ENCODE data around the gene PRKCZ.
A peak's percentile ranks its signal among the peaks of the same experiment; 100 is the strongest.

Gene PRKCZ

GRCh38 chr1:2016123-2016522, 34.1 kb upstream of the PRKCZ start:
- Histone ChIP-seq H3K27me3 (ENCODE audit: control insufficient read depth, insufficient read depth, low read length) (peaks cover 42% of the 10 kb centered on the region), H3K9me3 (ENCODE audit: control insufficient read depth, insufficient read depth, low read depth, low read length) (no peaks in the 10 kb centered on the region), H3K9ac (ENCODE audit: low read length) (no peak overlapping the region), H3K36me3 (ENCODE audit: control insufficient read depth, insufficient read depth, low read length) (no peaks in the 10 kb centered on the region), H3K4me3 (ENCODE audit: low read depth, low read length) (no peak overlapping the region), H3K27ac (ENCODE audit: low read depth, low read length) (no peak overlapping the region), H3K4me1 (ENCODE audit: control insufficient read depth, insufficient read depth, low read length) (peaks cover 11% of the 10 kb centered on the region)

GRCh38 chr1:2018217-2019171, 31.7 kb upstream of the PRKCZ start:
- Histone ChIP-seq H3K27ac (ENCODE audit: low read depth, low read length) (no peak overlapping the region), H3K9me3 (ENCODE audit: control insufficient read depth, insufficient read depth, low read depth, low read length) (no peaks in the 10 kb centered on the region), H3K9ac (ENCODE audit: low read length) (no peak overlapping the region), H3K4me1 (ENCODE audit: control insufficient read depth, insufficient read depth, low read length) (peaks cover 11% of the 10 kb centered on the region), H3K4me3 (ENCODE audit: low read depth, low read length) (peak overlapping the region; percentile 53), H3K36me3 (ENCODE audit: control insufficient read depth, insufficient read depth, low read length) (no peaks in the 10 kb centered on the region), H3K27me3 (ENCODE audit: control insufficient read depth, insufficient read depth, low read length) (peaks cover 55% of the 10 kb centered on the region)

GRCh38 chr1:2019172-2019543, 31.1 kb upstream of the PRKCZ start, which contains the start of gene GABRD:
Gene GABRD (plus strand): TSS chr1:2019345. CDS start chr1:2019424, 79 bp downstream.
- H3K36me3 ChIP-seq (ENCODE audit: control insufficient read depth, insufficient read depth, low read length): no peaks in the 10 kb centered on the region
- H3K4me1 ChIP-seq (ENCODE audit: control insufficient read depth, insufficient read depth, low read length): peaks cover 11% of the 10 kb centered on the region
- peaks cover 55% of the 10 kb centered on the region for H3K27me3 ChIP-seq (ENCODE audit: control insufficient read depth, insufficient read depth, low read length)
- no peak within 1 kb of the TSS for H3K9ac ChIP-seq (ENCODE audit: low read length)
- H3K4me3 ChIP-seq (ENCODE audit: low read depth, low read length): peak within 1 kb of the TSS; percentile 53
- no peaks in the 10 kb centered on the region for H3K9me3 ChIP-seq (ENCODE audit: control insufficient read depth, insufficient read depth, low read depth, low read length)
- H3K27ac ChIP-seq (ENCODE audit: low read depth, low read length): no peak within 1 kb of the TSS

- Histone ChIP-seq H3K9ac (ENCODE audit: low read length) (no peak overlapping the region), H3K4me1 (ENCODE audit: control insufficient read depth, insufficient read depth, low read length) (peaks cover 11% of the 10 kb centered on the region), H3K27ac (ENCODE audit: low read depth, low read length) (no peak overlapping the region), H3K4me3 (ENCODE audit: low read depth, low read length) (peak overlapping the region; percentile 46), H3K9me3 (ENCODE audit: control insufficient read depth, insufficient read depth, low read depth, low read length) (no peaks in the 10 kb centered on the region), H3K36me3 (ENCODE audit: control insufficient read depth, insufficient read depth, low read length) (no peaks in the 10 kb centered on the region), H3K27me3 (ENCODE audit: control insufficient read depth, insufficient read depth, low read length) (peaks cover 55% of the 10 kb centered on the region)
These were observed 30.5 kb upstream of the PRKCZ start for GRCh38 chr1:2019571-2020309.

GRCh38 chr1:2020310-2020655, 29.9 kb upstream of the PRKCZ start:
- no peaks in the 10 kb centered on the region for H3K36me3 ChIP-seq (ENCODE audit: control insufficient read depth, insufficient read depth, low read length)
- peaks cover 9% of the 10 kb centered on the region for H3K4me1 ChIP-seq (ENCODE audit: control insufficient read depth, insufficient read depth, low read length)
- no peak overlapping the region for H3K9ac ChIP-seq (ENCODE audit: low read length)
- no peak overlapping the region for H3K27ac ChIP-seq (ENCODE audit: low read depth, low read length)
- H3K4me3 ChIP-seq (ENCODE audit: low read depth, low read length): no peak overlapping the region
- peaks cover 52% of the 10 kb centered on the region for H3K27me3 ChIP-seq (ENCODE audit: control insufficient read depth, insufficient read depth, low read length)
- no peaks in the 10 kb centered on the region for H3K9me3 ChIP-seq (ENCODE audit: control insufficient read depth, insufficient read depth, low read depth, low read length)

GRCh38 chr1:2021550-2021949, 28.7 kb upstream of the PRKCZ start:
- H3K27me3 ChIP-seq (ENCODE audit: control insufficient read depth, insufficient read depth, low read length): peaks cover 47% of the 10 kb centered on the region
- no peak overlapping the region for H3K9ac ChIP-seq (ENCODE audit: low read length)
- H3K4me3 ChIP-seq (ENCODE audit: low read depth, low read length): no peak overlapping the region
- no peak overlapping the region for H3K27ac ChIP-seq (ENCODE audit: low read depth, low read length)
- H3K36me3 ChIP-seq (ENCODE audit: control insufficient read depth, insufficient read depth, low read length): no peaks in the 10 kb centered on the region
- H3K9me3 ChIP-seq (ENCODE audit: control insufficient read depth, insufficient read depth, low read depth, low read length): no peaks in the 10 kb centered on the region
- peaks cover 7% of the 10 kb centered on the region for H3K4me1 ChIP-seq (ENCODE audit: control insufficient read depth, insufficient read depth, low read length)

GRCh38 chr1:2022063-2022770, 28.0 kb upstream of the PRKCZ start:
- no peak overlapping the region for H3K27ac ChIP-seq (ENCODE audit: low read depth, low read length)
- peaks cover 47% of the 10 kb centered on the region for H3K27me3 ChIP-seq (ENCODE audit: control insufficient read depth, insufficient read depth, low read length)
- peaks cover 7% of the 10 kb centered on the region for H3K4me1 ChIP-seq (ENCODE audit: control insufficient read depth, insufficient read depth, low read length)
- no peaks in the 10 kb centered on the region for H3K9me3 ChIP-seq (ENCODE audit: control insufficient read depth, insufficient read depth, low read depth, low read length)
- H3K36me3 ChIP-seq (ENCODE audit: control insufficient read depth, insufficient read depth, low read length): no peaks in the 10 kb centered on the region
- H3K9ac ChIP-seq (ENCODE audit: low read length): no peak overlapping the region
- no peak overlapping the region for H3K4me3 ChIP-seq (ENCODE audit: low read depth, low read length)

GRCh38 chr1:2023187-2023586, 27.0 kb upstream of the PRKCZ start:
- Histone ChIP-seq H3K27me3 (ENCODE audit: control insufficient read depth, insufficient read depth, low read length) (peaks cover 38% of the 10 kb centered on the region), H3K4me1 (ENCODE audit: control insufficient read depth, insufficient read depth, low read length) (peaks cover 7% of the 10 kb centered on the region), H3K9me3 (ENCODE audit: control insufficient read depth, insufficient read depth, low read depth, low read length) (no peaks in the 10 kb centered on the region), H3K4me3 (ENCODE audit: low read depth, low read length) (no peak overlapping the region), H3K9ac (ENCODE audit: low read length) (no peak overlapping the region), H3K36me3 (ENCODE audit: control insufficient read depth, insufficient read depth, low read length) (no peaks in the 10 kb centered on the region), H3K27ac (ENCODE audit: low read depth, low read length) (no peak overlapping the region)

GRCh38 chr1:2024451-2024850, 25.8 kb upstream of the PRKCZ start:
- Histone ChIP-seq H3K4me3 (ENCODE audit: low read depth, low read length) (no peak overlapping the region), H3K27me3 (ENCODE audit: control insufficient read depth, insufficient read depth, low read length) (peaks cover 30% of the 10 kb centered on the region)

GRCh38 chr1:2024887-2025286, 25.3 kb upstream of the PRKCZ start:
- Histone ChIP-seq H3K36me3 (ENCODE audit: control insufficient read depth, insufficient read depth, low read length) (no peaks in the 10 kb centered on the region), H3K4me3 (ENCODE audit: low read depth, low read length) (no peak overlapping the region), H3K27me3 (ENCODE audit: control insufficient read depth, insufficient read depth, low read length) (peaks cover 26% of the 10 kb centered on the region), H3K9ac (ENCODE audit: low read length) (no peak overlapping the region), H3K9me3 (ENCODE audit: control insufficient read depth, insufficient read depth, low read depth, low read length) (no peaks in the 10 kb centered on the region), H3K4me1 (ENCODE audit: control insufficient read depth, insufficient read depth, low read length) (no peaks in the 10 kb centered on the region), H3K27ac (ENCODE audit: low read depth, low read length) (no peak overlapping the region)

More at GRCh38 chr1:2024451-2024850, 25.8 kb upstream of the PRKCZ start:
- no peaks in the 10 kb centered on the region for H3K4me1 ChIP-seq (ENCODE audit: control insufficient read depth, insufficient read depth, low read length)
- no peak overlapping the region for H3K9ac ChIP-seq (ENCODE audit: low read length)
- no peaks in the 10 kb centered on the region for H3K9me3 ChIP-seq (ENCODE audit: control insufficient read depth, insufficient read depth, low read depth, low read length)
- H3K36me3 ChIP-seq (ENCODE audit: control insufficient read depth, insufficient read depth, low read length): no peaks in the 10 kb centered on the region
- no peak overlapping the region for H3K27ac ChIP-seq (ENCODE audit: low read depth, low read length)
